NCI-H2081 treated with DMSO at 0.1 percent for 48 hours (cell line): Measurements from ENCODE around the gene ERBB4.

Experiments used
- DNase-seq: peaks from one replicate; lab custom pipeline; 2025; lab: John Stamatoyannopoulos, UW

Gene ERBB4

GRCh38 chr2:212428681-212429478 is 109.7 kb downstream of the ERBB4 start:
- DNase-seq, result no peak

GRCh38 chr2:212427638-212428037 is 111.0 kb downstream of the ERBB4 start:
- DNase-seq, result no peak

GRCh38 chr2:212426637-212427412 is 111.8 kb downstream of the ERBB4 start:
- DNase-seq, result no peak

GRCh38 chr2:212424082-212424481 is 114.5 kb downstream of the ERBB4 start:
- no peak for DNase-seq

- DNase-seq, result no peak
Observed at GRCh38 chr2:212423089-212423488, 115.5 kb downstream of the ERBB4 start.

GRCh38 chr2:212421556-212422334 is 116.9 kb downstream of the ERBB4 start:
- DNase-seq, result no peak

GRCh38 chr2:212416086-212416485 is 122.5 kb downstream of the ERBB4 start:
- no peak for DNase-seq

GRCh38 chr2:212414767-212415211 is 123.8 kb downstream of the ERBB4 start:
- DNase-seq, result no peak

- no peak for DNase-seq
Observed at GRCh38 chr2:212409560-212409959, 129.0 kb downstream of the ERBB4 start.

GRCh38 chr2:212408524-212408923 is 130.1 kb downstream of the ERBB4 start:
- no peak for DNase-seq

- DNase-seq, result no peak
Observed at GRCh38 chr2:212406716-212407115, 131.9 kb downstream of the ERBB4 start.

- DNase-seq, result no peak
Observed at GRCh38 chr2:212402316-212402715, 136.3 kb downstream of the ERBB4 start.

- no peak for DNase-seq
Observed at GRCh38 chr2:212398316-212398715, 140.3 kb downstream of the ERBB4 start.

- DNase-seq, result no peak
Observed at GRCh38 chr2:212392544-212392943, 146.1 kb downstream of the ERBB4 start.

- DNase-seq, result no peak
Observed at GRCh38 chr2:212392043-212392442, 146.6 kb downstream of the ERBB4 start.

- no peak for DNase-seq
Observed at GRCh38 chr2:212387146-212387545, 151.5 kb downstream of the ERBB4 start.

- no peak for DNase-seq
Observed at GRCh38 chr2:212385241-212385640, 153.4 kb downstream of the ERBB4 start.

GRCh38 chr2:212384027-212384426 is 154.6 kb downstream of the ERBB4 start:
- no peak for DNase-seq

- DNase-seq, result no peak
Observed at GRCh38 chr2:212381428-212382102, 157.0 kb downstream of the ERBB4 start.

- DNase-seq, result no peak
Observed at GRCh38 chr2:212379103-212379502, 159.5 kb downstream of the ERBB4 start.

GRCh38 chr2:212367431-212367830 is 171.2 kb downstream of the ERBB4 start:
- no peak for DNase-seq
